GM15510 (cell line): ENCODE measurements around the gene C1QTNF5.

Source experiments
- POLR2A ChIP-seq: IDR thresholded peaks from 3 replicates; pipeline ENCODE4 v1.6.1; 2011; ENCODE audit warnings: borderline replicate concordance; ENCODE audit not compliant: insufficient read length; ENCODE audit errors: extremely low read depth

C1QTNF5 gene

GRCh38 chr11:119337581-119338317 lies 2.9 kb downstream of the C1QTNF5 start:
- TF ChIP-seq POLR2A = no peak

GRCh38 chr11:119336744-119337469 lies 3.8 kb downstream of the C1QTNF5 start:
- TF ChIP-seq POLR2A = no peak

GRCh38 chr11:119335655-119336543 lies 4.8 kb downstream of the C1QTNF5 start:
- TF ChIP-seq POLR2A = no peak

GRCh38 chr11:119335091-119335654 lies 5.5 kb downstream of the C1QTNF5 start:
- no peak for TF ChIP-seq POLR2A

GRCh38 chr11:119334174-119334930 lies 6.3 kb downstream of the C1QTNF5 start, which contains the start of gene RNF26:
Gene RNF26 (plus strand): TSS chr11:119334527. CDS start chr11:119335123, 596 bp downstream.
- TF ChIP-seq POLR2A = peak; percentile 74

GRCh38 chr11:119332111-119332765 lies 8.4 kb downstream of the C1QTNF5 start:
- TF ChIP-seq POLR2A = no peak

- no peak for TF ChIP-seq POLR2A
Measured at GRCh38 chr11:119330237-119330636, 10.4 kb downstream of the C1QTNF5 start.

GRCh38 chr11:119329320-119329719 lies 11.4 kb downstream of the C1QTNF5 start:
- no peak for TF ChIP-seq POLR2A

GRCh38 chr11:119324189-119324588 lies 16.5 kb downstream of the C1QTNF5 start:
- TF ChIP-seq POLR2A = no peak

GRCh38 chr11:119323532-119324033 lies 17.1 kb downstream of the C1QTNF5 start:
- no peak for TF ChIP-seq POLR2A

GRCh38 chr11:119322921-119323531 lies 17.7 kb downstream of the C1QTNF5 start:
- TF ChIP-seq POLR2A = no peak

GRCh38 chr11:119322360-119322739 lies 18.3 kb downstream of the C1QTNF5 start:
- no peak for TF ChIP-seq POLR2A

GRCh38 chr11:119320776-119321524 lies 19.7 kb downstream of the C1QTNF5 start:
- peak; percentile 68 for TF ChIP-seq POLR2A

GRCh38 chr11:119320240-119320775 lies 20.4 kb downstream of the C1QTNF5 start:
- no peak for TF ChIP-seq POLR2A
